SK-N-SH treated with all-trans-retinoic acid at 6 μM for 48 hours (cell line): ENCODE results near the gene FAM228B.

Source experiments
- ARNTL ChIP-seq: fragments of 450-650 bp; formaldehyde crosslinking; IDR thresholded peaks from 2 replicates; pipeline ENCODE4 v1.5.0; 2020; ENCODE audit warnings: low read depth, mild to moderate bottlenecking, moderate library complexity, borderline replicate concordance
- ESRRG ChIP-seq: fragments of 250-450 bp; sonication (Bioruptor Pico); IDR thresholded peaks from 2 replicates; pipeline ENCODE4 v1.6.1; 2021; ENCODE audit warnings: mild to moderate bottlenecking
- OSR1 ChIP-seq: fragments of 250-450 bp; sonication (Bioruptor Pico); IDR thresholded peaks from 2 replicates; pipeline ENCODE4 v1.8.0; 2022; ENCODE audit warnings: moderate library complexity, mild to moderate bottlenecking, inconsistent platforms
- PATZ1 ChIP-seq: fragments of 250-450 bp; sonication (Bioruptor Pico); IDR thresholded peaks from 2 replicates; pipeline ENCODE4 v1.8.0; 2020; ENCODE audit warnings: mild to moderate bottlenecking, moderate library complexity, borderline replicate concordance
- RARB ChIP-seq: fragments of 250-450 bp; sonication (Bioruptor Pico); IDR thresholded peaks from 2 replicates; pipeline ENCODE4 v1.8.0; 2021; ENCODE audit warnings: mild to moderate bottlenecking, moderate library complexity
- TOX ChIP-seq: fragments of 250-450 bp; sonication (Bioruptor Pico); IDR thresholded peaks from 2 replicates; pipeline ENCODE4 v1.8.0; 2021; ENCODE audit warnings: mild to moderate bottlenecking, moderate library complexity, borderline replicate concordance
- ZC3H10 ChIP-seq: fragments of 250-450 bp; sonication (Bioruptor Pico); IDR thresholded peaks from 2 replicates; pipeline ENCODE4 v1.5.1; 2021; ENCODE audit warnings: mild to moderate bottlenecking, moderate library complexity
- ZFP3 ChIP-seq: fragments of 250-450 bp; sonication (Bioruptor Pico); IDR thresholded peaks from 2 replicates; pipeline ENCODE4 v1.5.0; 2020; ENCODE audit warnings: mild to moderate bottlenecking, moderate library complexity
- ZFP30 ChIP-seq: fragments of 450-650 bp; formaldehyde crosslinking; IDR thresholded peaks from 2 replicates; pipeline ENCODE4 v1.5.0; 2022; ENCODE audit warnings: mild to moderate bottlenecking, moderate library complexity
- ZNF565 ChIP-seq: fragments of 450-650 bp; formaldehyde crosslinking; conservative IDR thresholded peaks from 2 replicates; pipeline ENCODE4 v1.5.0; 2020; ENCODE audit warnings: low read depth, mild to moderate bottlenecking, moderate library complexity
- ZNF8 ChIP-seq: fragments of 450-650 bp; formaldehyde crosslinking; IDR thresholded peaks from 2 replicates; pipeline ENCODE4 v1.5.0; 2020; ENCODE audit warnings: mild to moderate bottlenecking, moderate library complexity

GRCh38 chr2:24088821-24089359 is 34.4 kb upstream of the FAM228B start:
- no peak for TF ChIP-seq PATZ1 (CRISPR knock-in tag)
- no peak for TF ChIP-seq ESRRG
- no peak for TF ChIP-seq RARB (CRISPR knock-in tag)
- no peak for TF ChIP-seq ZNF8 (CRISPR knock-in tag)
- TF ChIP-seq ZFP30, result no peak
- TF ChIP-seq OSR1 (CRISPR knock-in tag), result no peak
- TF ChIP-seq TOX (CRISPR knock-in tag), result no peak
- TF ChIP-seq ARNTL (CRISPR knock-in tag), result no peak
- no peak for TF ChIP-seq ZNF565 (CRISPR knock-in tag)
- no peak for TF ChIP-seq ZFP3 (CRISPR knock-in tag)
- no peak for TF ChIP-seq ZC3H10 (CRISPR knock-in tag)
